Stimulated activated naive CD8-positive, alpha-beta T cell treated with anti-CD3 and anti-CD28 coated beads, Interleukin-15, Interleukin-2, amounts not matched to agents 100 U/mL and 50 U/mL, for 24 hours (primary cell): Measurements from ENCODE around the gene KIF26B.
"Not testable (repeated sequence)": the region's sequence is repeated elsewhere in the genome, so short reads cannot be mapped to it uniquely, and the experiment has no call there.

ENCODE experiments used
- ATAC-seq: fragments of 150-1000 bp; cut with Tn5 transposase; one replicate; pipeline ENCODE4 v1.10.0; 2021
- DNase-seq: peaks from one replicate; pipeline ENCODE4 v3.0.0; 2021

Gene KIF26B

GRCh38 chr1:245356891-245357585, 202.3 kb downstream of the KIF26B start:
- no peak for DNase-seq
- no peak for ATAC-seq

- not testable (repeated sequence) for ATAC-seq, DNase-seq
These were observed 204.4 kb downstream of the KIF26B start for GRCh38 chr1:245359101-245359680.

DNA sequence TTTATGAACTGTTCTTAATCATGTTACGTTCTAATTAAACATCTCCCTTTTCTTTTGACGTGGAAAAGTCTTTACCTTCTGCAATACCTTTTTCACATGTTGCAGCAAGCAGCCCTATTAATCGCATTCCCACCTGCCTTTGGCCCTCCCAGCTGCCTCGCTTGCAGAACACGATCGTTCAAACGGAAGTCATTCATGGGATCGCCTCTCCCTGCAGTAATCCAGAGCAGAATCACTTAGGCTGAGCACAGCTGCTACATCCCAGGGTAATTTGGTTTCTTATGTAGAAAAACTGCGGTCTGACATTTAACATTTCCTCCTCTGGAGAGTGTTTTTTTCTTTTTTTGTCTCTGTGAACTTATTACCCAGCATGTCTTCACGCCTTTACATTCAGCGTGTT, 206.3 kb downstream of the KIF26B start:
- ATAC-seq: no peak
- DNase-seq: no peak

- ATAC-seq (no peak), DNase-seq (no peak)
These were observed 207.2 kb downstream of the KIF26B start for GRCh38 chr1:245361951-245362350.

DNA sequence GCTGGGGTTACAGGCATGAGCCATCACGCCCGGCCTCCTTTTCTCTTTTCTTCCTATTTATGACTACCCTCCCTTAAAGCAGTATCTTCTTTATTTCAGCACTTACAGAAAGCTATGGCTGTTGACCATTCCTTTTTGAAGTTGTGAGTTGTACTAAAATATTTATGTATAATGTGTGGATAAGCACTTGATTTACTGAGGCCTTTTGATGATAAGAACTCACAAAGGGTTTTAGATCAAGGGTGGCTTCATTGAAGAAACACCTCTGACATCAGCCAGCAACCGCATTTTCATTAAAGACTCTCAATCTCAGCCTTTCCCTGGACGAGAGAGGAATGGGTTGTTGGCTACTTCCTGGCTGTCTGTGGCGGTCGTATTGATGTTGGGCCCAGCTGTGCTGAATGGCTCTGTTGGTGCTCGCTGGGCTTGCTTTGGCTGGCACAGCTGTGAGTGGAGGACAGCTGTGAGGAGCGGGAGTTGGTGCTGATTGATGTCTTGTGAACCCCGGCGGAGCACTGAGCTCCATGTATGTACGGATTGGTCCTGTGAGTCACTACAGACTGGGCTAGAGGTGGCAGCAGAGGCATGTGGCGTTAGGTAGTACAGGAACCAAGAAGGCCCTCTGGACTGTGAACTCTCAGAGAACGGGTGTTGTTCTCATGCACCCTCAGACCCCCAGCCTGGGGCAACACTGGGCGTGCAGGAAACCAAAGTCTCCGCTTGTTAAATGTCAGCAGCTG, 208.8 kb downstream of the KIF26B start:
- DNase-seq: no peak
- peak; percentile 70 for ATAC-seq

DNA sequence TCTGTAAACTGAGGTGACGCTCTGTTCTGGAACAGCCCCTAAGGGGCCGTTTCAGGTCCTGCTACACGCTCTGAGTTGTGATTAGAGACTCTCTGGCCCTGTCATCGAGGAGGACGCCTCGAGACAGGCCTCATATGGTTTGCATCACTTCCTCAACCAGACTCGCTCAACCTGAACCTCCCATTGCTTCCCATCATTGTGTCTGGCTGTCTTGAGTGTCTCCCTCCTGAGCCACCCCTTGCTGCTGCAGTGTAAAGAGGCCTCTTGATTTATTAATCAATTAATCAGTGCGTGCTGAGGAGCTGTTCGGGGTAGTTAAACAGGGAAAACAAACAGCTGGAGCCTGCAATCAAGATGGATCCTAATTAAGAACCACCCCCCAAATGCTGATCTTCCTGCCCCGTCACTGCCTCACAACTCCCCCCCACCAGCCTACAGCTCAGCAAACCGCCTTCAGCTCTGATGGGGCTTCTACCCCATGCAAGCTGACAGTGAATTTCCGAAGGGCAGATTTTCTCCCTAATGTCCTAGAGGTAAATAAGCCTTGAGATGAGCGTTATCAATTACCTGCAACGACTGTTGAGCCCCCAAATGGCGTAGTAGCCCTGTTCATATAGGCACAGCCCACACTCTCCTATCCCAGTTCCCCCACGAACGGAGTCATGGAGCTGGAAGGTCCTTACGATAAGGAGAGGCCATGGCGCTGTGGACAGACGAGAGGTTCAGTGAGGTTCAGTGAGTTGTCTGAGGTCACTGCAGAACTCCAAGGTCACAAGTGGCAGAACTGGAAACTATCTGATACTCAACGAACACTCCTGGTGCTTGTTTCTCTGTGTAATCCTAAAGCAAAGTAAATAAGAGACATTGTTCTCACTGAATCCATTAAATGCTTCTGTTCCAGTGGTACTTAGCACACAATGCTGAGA, 210.6 kb downstream of the KIF26B start:
- no peak for DNase-seq
- no peak for ATAC-seq

DNA sequence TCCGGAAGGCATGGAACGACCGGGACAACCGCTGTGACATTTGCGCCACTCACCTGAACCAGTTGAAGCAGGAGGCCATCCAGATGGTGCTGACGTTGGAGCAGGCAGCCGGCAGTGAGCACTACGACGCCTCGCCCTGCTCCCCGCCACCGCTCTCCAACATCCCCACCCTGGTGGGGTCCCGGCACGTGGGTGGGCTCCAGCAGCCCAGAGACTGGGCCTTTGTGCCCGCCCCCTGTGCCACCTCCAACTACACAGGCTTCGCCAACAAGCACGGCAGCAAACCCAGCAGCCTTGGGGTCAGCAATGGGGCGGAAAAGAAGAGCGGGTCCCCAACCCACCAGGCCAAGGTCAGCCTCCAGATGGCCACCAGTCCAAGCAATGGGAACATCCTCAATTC, 212.1 kb downstream of the KIF26B start:
- ATAC-seq: no peak
- DNase-seq: no peak

- no peak for DNase-seq
- no peak for ATAC-seq
These were observed 215.5 kb downstream of the KIF26B start for GRCh38 chr1:245370175-245370825.

DNA sequence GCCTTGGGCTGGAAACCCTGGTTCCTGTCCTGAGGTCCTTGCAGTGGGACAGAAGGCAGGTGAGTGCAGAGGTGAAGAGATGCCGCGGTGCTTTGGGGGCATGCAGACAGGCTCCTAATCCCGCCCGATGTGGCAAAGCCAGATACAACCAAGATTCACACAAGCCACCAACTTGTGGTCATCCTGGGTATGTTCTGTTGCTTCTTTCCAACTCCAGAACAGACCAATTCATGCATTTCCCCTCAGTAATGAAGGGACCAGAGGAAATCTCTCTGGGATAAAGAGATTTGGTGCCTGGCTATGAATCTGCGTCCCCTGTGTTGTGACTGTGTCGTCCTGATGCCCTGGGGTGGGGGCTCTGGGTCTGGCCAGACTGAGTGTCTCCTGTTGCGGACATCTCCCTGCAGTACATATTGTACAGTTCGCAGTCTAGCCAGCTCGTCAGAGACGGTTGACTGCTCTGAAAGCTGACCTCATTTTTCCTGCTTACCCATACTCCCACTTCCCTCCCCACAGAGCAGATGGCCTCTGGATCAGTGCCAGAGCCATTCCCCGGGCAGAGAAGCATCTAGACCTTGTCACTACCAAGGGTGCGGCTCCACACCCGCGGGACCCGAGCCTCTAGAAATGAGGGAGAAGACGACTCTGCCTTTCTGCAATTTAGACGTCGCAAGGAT, 216.3 kb downstream of the KIF26B start:
- DNase-seq: no peak
- no peak for ATAC-seq

DNA sequence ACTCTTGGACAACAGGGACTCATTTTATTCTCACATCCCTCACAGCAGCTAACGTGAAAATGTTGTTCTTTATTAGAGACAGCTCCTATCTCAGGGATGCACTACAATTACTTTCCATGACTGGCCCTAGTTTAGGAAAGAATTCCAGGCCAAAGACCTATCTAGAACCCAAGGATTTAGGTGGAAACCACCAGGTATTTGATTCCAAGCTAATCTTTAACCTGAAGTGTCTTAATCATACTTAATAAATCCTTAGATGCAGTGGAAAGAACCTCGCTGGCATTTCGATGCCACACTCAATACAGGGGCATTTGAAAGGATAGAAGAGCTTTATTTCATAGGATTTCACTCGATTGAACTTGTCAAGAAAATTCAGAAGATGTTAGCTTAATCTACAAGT, 218.3 kb downstream of the KIF26B start:
- DNase-seq: no peak
- ATAC-seq: no peak

DNA sequence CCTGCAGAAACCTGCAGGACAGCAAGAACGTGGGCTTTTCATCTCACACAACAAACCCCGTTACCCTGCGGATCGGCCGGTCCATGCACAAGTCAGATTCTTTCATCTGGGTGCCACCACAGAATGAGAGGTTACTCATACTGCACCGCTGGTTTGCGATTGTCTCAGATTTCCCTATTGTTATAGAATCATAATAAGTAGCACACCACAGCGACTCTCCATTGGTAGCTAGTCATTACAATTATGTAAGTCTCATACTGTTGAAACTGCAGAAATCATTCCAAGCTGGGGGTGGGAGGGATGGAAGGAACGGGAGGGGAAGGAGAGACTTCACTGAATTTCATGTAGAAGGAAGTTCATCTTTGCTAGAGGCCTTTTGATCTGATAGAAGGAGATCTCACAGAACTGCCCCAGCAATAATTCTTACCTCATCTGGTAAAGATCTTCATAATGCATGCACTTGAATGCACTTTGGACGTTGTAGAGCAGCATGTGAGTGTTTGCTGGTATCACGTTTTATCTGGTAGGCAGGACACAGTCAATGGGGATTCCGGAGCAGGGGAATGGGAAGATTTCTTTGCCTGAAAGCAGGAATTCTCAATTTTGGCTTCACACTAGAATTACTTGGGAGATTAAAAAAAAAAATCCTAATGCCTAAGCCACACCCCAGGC, 221.1 kb downstream of the KIF26B start:
- ATAC-seq (no peak), DNase-seq (no peak)

- DNase-seq (no peak), ATAC-seq (peak; percentile 8)
These were observed 223.1 kb downstream of the KIF26B start for GRCh38 chr1:245377854-245378253.

- DNase-seq: peak; percentile 26
- ATAC-seq: peak; percentile 78
These were observed 223.5 kb downstream of the KIF26B start for GRCh38 chr1:245378311-245378722.

- DNase-seq (no peak), ATAC-seq (peak; percentile 2)
These were observed 224.0 kb downstream of the KIF26B start for GRCh38 chr1:245378745-245379144.

DNA sequence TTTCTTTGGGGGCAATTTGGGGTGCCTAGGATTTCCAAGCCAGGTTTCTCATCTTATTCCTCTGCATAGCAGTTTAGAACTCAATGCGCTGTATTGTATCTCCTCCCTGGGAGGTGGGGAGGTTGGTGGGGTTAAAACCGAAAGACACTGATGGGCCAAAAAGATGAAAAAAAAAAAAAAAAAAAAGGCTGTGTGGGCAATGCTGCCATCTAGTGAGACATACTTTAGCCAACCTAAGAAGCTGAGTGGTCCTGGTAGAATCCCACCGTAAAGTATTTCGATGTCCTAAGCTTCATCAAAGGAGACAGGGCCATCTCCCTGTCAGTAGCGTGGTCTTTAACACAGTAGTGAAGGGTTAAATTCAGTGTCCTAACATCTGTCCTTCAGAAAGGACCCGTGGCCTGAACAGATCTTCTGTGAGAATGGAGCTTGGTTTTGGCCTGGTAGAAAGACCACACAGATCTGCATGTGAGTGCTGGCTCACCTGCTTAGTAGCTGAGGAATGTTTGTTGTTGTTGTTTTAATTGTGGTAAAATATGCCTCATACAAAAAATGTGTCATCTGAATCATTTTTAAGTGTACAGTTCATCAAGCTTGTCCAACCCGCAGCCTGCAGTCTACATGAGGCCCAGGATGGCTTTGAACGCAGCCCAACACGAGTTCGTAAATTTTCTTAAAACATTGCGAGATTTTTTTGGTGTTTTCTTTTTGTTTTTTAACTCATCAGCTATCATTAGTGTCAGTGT, 226.2 kb downstream of the KIF26B start:
- no peak for ATAC-seq
- no peak for DNase-seq

DNA sequence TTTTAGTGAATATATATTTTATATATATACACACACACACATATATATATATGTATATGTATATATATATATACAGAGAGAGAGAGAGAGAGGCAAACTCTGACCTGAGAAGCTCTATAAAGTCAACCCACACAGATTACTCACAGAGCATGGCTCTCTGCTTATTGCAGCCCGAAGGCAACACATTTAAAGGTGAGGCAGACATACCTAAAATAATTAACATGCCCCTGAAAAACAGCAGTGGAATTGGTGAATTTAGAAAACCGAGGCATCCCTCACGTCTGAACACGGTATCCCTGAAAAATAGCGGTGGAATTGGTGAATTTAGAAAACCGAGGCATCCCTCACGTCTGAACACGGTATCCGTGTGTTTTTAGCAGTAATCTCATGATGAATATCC, 228.2 kb downstream of the KIF26B start:
- ATAC-seq: no peak
- DNase-seq: no peak

DNA sequence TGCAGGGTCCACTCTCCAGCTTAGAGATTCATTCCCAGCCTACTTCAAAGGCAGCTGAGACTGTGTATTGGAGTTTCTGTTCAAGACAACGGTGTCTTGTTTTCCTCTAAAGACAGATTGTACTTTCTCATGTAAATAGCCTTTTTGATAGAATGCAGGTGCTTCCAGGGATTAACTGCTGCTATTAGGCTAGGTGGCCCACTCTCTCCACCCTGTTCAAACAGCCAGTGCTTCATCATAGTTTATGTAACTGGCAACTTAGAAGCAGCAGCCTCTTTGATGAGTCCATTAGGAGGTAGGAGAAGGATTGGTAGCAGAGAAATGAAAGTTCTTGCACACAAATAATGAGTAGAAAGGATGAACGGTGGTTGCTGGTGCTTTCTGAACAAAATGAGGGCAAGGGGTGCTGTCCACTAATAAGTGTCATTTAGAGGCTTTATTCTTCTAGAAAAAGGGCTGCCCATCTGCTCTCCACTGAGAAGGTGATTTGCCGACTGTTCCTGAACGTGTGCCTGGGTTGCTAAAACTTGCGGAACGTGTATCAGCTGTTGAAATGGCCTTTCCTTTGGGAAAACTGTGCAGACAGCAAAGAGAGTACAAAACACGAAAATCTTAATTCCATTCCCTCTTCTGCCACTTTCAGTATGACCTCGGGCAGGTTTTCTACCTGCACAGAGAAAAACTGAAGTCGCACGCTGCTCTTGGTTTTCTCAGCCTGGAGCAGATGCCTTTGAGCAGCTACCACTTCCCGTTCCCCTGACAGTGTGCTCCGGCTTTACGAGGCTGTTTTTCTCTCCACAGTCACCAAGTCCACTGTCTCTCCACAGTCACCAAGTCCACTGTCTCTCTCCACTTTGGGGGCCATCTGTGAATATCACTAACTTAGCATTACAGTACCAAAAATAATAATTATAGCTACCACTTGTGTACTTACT, 228.9 kb downstream of the KIF26B start:
- DNase-seq (no peak), ATAC-seq (no peak)

DNA sequence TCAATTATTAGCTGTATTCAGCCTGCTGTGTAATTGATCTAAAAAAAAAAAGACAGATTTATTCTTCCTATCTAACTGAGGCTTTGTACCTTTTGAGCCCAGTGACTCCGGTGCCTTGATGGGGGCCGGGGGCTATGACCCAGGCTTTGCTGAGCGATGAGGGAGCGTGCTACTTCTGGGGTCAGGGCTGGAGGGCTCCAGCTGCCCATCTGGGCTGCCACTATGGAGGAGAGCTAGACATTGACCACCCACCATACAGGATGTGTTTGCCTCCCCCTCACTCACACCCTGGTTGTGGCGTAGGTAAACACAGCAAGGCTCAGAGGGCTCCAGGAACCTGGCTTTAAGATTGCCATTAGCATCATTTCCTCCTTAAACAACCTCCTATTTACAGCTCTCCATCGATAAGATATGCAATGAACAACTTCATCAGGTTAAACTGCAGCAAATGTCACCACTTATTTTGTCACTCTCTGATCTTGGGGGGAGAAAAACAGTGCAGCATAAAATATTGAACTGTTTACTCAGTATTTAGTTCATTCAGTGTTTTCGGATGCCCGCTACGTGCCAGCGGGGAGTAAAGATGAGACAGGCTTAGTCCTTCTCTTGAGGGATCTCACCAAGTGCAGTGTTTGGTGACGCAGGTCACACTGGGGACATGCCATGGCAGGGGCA, 231.6 kb downstream of the KIF26B start:
- ATAC-seq (no peak), DNase-seq (no peak)
